PC-3 (cell line): ENCODE results near the gene GRHL3. TPM values are rescaled to one million over a fixed set of nuclear protein-coding genes. Genes with fewer than 3 reads are reported as not detected.

ENCODE experiments used
- ATAC-seq: fragments of 200-7000 bp; cut with Tn5 transposase; 2 replicates; pipeline ENCODE4 v1.9.1; 2020; ENCODE audit warnings: mild to moderate bottlenecking, moderate library complexity
- BruUV-seq: library from RNA; stranded (reverse); fragments of 400-500 nt; replicated peaks from 2 replicates; lab custom pipeline; 2021; lab: Mats Ljungman, UMichigan
- CTCF ChIA-PET: fragments of 300-600 bp; sonication (Branson Sonifier 250); formaldehyde crosslinking; loops from one replicate; lab custom pipeline; 2022; ENCODE audit warnings: antibody characterized with exemption; lab: Charles Lee
- POLR2A ChIA-PET: fragments of 300-600 bp; sonication (Branson Sonifier 250); formaldehyde crosslinking; loops from one replicate; lab custom pipeline; 2022; ENCODE audit warnings: antibody characterized with exemption; ENCODE audit not compliant: unreplicated experiment; lab: Charles Lee
- DNase-seq: peaks from one replicate; pipeline ENCODE4 v3.0.0-alpha.2; 2015
- H2AFZ ChIP-seq: fragments of 300-600 bp; sonication (generic); 2 replicates; pipeline ENCODE4 v1.6.0; 2016; ENCODE audit warnings: antibody characterized with exemption, low read length
- H3F3A ChIP-seq: fragments of 300-600 bp; sonication (generic); one replicate; pipeline ENCODE4 v1.6.0; 2017; ENCODE audit warnings: antibody characterized with exemption, low read length, control low read depth, mild to moderate bottlenecking; ENCODE audit not compliant: unreplicated experiment
- H3K27ac ChIP-seq: fragments of 300-600 bp; sonication (generic); 2 replicates; pipeline ENCODE4 v1.5.1; 2016; ENCODE audit warnings: mild to moderate bottlenecking, low read length
- H3K27me3 ChIP-seq: fragments of 300-600 bp; sonication (generic); 2 replicates; pipeline ENCODE4 v1.6.1; 2016; ENCODE audit warnings: low read length, mixed read lengths
- H3K36me3 ChIP-seq: fragments of 300-600 bp; sonication (generic); 2 replicates; pipeline ENCODE4 v1.6.1; 2016; ENCODE audit warnings: low read depth, mixed run types, low read length, mixed read lengths
- H3K4me1 ChIP-seq: fragments of 300-600 bp; sonication (generic); 2 replicates; pipeline ENCODE4 v1.5.1; 2016; ENCODE audit warnings: low read length; ENCODE audit not compliant: insufficient read depth
- H3K4me2 ChIP-seq: fragments of 300-600 bp; sonication (generic); 2 replicates; pipeline ENCODE4 v1.6.0; 2016; ENCODE audit warnings: low read length
- H3K4me3 ChIP-seq: fragments of 300-600 bp; sonication (generic); 2 replicates; pipeline ENCODE4 v1.5.1; 2016; ENCODE audit warnings: mild to moderate bottlenecking, low read length, mixed read lengths
- H3K79me2 ChIP-seq: fragments of 300-600 bp; sonication (generic); 2 replicates; pipeline ENCODE4 v1.6.1; 2017; ENCODE audit warnings: low read length, mixed read lengths
- H3K9ac ChIP-seq: fragments of 300-600 bp; sonication (generic); 2 replicates; pipeline ENCODE4 v1.6.0; 2016; ENCODE audit warnings: mild to moderate bottlenecking, low read length
- H3K9me2 ChIP-seq: fragments of 300-600 bp; sonication (generic); replicated peaks from 2 replicates; pipeline ENCODE4 v1.6.1; 2016; ENCODE audit warnings: mixed run types, low read length, mixed read lengths
- H3K9me3 ChIP-seq: fragments of 300-600 bp; sonication (generic); 2 replicates; pipeline ENCODE4 v1.6.1; 2016; ENCODE audit warnings: low read length, mixed read lengths
- H4K20me1 ChIP-seq: fragments of 300-600 bp; sonication (generic); 2 replicates; pipeline ENCODE4 v1.6.1; 2016; ENCODE audit warnings: low read length, mixed read lengths
- EZH2 ChIP-seq: fragments of 300-600 bp; sonication (generic); IDR thresholded peaks from one replicate; pipeline ENCODE4 v1.6.1; 2017; ENCODE audit warnings: antibody characterized with exemption, mild to moderate bottlenecking, low read length; ENCODE audit not compliant: unreplicated experiment
- EZH2phosphoT487 ChIP-seq: fragments of 300-600 bp; sonication (generic); IDR thresholded peaks from 2 replicates; pipeline ENCODE4 v1.6.1; 2018; ENCODE audit warnings: mild to moderate bottlenecking, antibody characterized with exemption, low read length, borderline replicate concordance
- intact Hi-C: fragments of 100-400 bp; cut with micrococcal nuclease; formaldehyde crosslinking; loops from 2 replicates; pipeline ENCODE4 v1.9.0; 2023
- total RNA-seq: library from RNA; depleted of rRNA; stranded (reverse); fragments of >200 nt; gene quantifications from 2 replicates; pipeline ENCODE4 v1.2.3, GENCODE V29; 2014
- TF ChIP-seq, protein P1 (sequence below): fragments of 300-600 bp; sonication (generic); conservative IDR thresholded peaks from 2 replicates; pipeline ENCODE4 v1.5.1; 2017; ENCODE audit warnings: antibody characterized with exemption, low read depth, mild to moderate bottlenecking, low read length

The GRHL3 gene
- total RNA-seq, 1 experiment from 2014 or later: 3.5 TPM

DNA sequence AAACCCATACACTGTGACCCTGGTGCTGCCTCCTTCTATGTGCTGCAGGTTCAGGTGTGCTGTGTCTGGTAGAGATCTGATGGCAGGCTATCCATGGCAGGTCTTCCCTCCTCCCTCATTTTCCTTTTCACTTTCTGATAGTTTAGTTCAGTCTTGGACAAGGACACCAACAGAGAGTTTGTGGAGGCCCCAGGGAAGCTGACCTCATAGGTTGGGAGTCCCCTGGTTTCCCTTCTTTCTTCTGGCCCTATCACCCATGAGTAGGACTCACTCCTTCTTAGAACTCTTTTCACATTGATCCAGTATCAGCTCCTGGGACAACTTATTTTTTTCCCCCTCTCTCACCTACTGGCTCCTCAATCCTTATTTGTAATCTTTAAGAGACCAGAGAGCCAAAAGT, 8.3 kb downstream of the GRHL3 start:
- Histone ChIP-seq H3K36me3 (no peaks in the 10 kb centered on the region), H3K9me3 (no peaks in the 10 kb centered on the region), H3K4me1 (peaks cover 17% of the 10 kb centered on the region), H3K27ac (no peak overlapping the region), H3K9me2 (no peaks in the 10 kb centered on the region), H3K4me2 (no peak overlapping the region), H4K20me1 (no peaks in the 10 kb centered on the region), H3K27me3 (no peaks in the 10 kb centered on the region), H3K4me3 (no peak overlapping the region), H3F3A (no peaks in the 10 kb centered on the region), H3K79me2 (no peaks in the 10 kb centered on the region), H2AFZ (no peak overlapping the region), H3K9ac (no peak overlapping the region)
- no peak for ATAC-seq
- TF ChIP-seq, protein P1, sequence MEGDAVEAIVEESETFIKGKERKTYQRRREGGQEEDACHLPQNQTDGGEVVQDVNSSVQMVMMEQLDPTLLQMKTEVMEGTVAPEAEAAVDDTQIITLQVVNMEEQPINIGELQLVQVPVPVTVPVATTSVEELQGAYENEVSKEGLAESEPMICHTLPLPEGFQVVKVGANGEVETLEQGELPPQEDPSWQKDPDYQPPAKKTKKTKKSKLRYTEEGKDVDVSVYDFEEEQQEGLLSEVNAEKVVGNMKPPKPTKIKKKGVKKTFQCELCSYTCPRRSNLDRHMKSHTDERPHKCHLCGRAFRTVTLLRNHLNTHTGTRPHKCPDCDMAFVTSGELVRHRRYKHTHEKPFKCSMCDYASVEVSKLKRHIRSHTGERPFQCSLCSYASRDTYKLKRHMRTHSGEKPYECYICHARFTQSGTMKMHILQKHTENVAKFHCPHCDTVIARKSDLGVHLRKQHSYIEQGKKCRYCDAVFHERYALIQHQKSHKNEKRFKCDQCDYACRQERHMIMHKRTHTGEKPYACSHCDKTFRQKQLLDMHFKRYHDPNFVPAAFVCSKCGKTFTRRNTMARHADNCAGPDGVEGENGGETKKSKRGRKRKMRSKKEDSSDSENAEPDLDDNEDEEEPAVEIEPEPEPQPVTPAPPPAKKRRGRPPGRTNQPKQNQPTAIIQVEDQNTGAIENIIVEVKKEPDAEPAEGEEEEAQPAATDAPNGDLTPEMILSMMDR: no peak
- no peak for TF ChIP-seq EZH2phosphoT487
- no peak for TF ChIP-seq EZH2
- BruUV-seq: no TSS peak
- POLR2A ChIA-PET: no interaction called here
- no peak for DNase-seq
- CTCF ChIA-PET: no interaction called here
- intact Hi-C loops: no loop called here

DNA sequence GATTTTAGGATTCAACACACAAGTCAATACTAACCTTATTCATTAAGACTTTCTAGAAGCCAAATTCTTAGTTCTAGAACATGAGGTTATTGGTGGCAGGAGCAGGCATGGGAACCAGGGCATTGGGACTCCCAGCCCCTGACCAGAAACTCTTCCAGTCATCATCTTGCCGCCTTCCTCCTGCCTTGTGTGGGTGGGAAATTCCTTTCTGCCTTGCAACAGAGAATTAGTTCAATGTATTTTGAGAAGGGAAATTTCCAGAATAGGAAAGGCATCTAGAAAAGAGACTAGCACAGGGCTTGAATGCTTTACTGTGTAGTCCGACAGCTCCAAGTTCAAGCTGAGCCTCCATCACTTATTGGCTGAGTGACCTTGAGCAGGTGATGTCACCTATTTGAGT, 8.7 kb downstream of the GRHL3 start:
- Histone ChIP-seq H3K9me3 (no peaks in the 10 kb centered on the region), H3K79me2 (no peaks in the 10 kb centered on the region), H4K20me1 (no peaks in the 10 kb centered on the region), H3K4me1 (peaks cover 13% of the 10 kb centered on the region), H2AFZ (no peak overlapping the region), H3K9ac (no peak overlapping the region), H3K27me3 (no peaks in the 10 kb centered on the region), H3K4me2 (no peak overlapping the region), H3F3A (no peaks in the 10 kb centered on the region), H3K36me3 (no peaks in the 10 kb centered on the region), H3K4me3 (no peak overlapping the region), H3K9me2 (no peaks in the 10 kb centered on the region), H3K27ac (no peak overlapping the region)
- intact Hi-C loops: no loop called here
- POLR2A ChIA-PET: no interaction called here
- CTCF ChIA-PET: no interaction called here
- no peak for TF ChIP-seq EZH2
- TF ChIP-seq, protein P1: no peak
- TF ChIP-seq EZH2phosphoT487: no peak
- BruUV-seq: no TSS peak
- ATAC-seq (no peak), DNase-seq (no peak)

DNA sequence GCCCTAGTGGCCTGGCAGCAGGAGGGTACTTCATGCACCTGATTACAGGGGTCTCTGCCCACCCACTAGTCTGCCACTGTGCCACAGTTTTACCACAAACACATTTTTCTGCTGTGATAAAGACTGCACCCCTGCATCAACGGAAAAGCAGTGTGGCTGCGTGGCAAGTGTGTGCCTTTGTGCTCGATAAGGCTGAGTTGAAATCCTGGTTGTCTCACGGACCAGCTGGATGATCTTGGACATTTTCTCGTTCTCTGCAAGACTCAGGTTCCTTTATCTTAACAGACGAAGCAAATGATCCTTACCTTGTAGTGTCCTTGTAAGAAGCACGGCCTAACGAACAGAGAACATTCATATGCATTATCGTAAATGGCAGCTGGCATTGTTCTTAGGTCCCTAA, 10.2 kb downstream of the GRHL3 start:
- Histone ChIP-seq H4K20me1 (no peaks in the 10 kb centered on the region), H3F3A (no peaks in the 10 kb centered on the region), H3K36me3 (no peaks in the 10 kb centered on the region), H3K27ac (no peak overlapping the region), H3K27me3 (no peaks in the 10 kb centered on the region), H3K4me2 (no peak overlapping the region), H3K4me3 (no peak overlapping the region), H3K9ac (no peak overlapping the region), H3K4me1 (no peaks in the 10 kb centered on the region), H3K79me2 (no peaks in the 10 kb centered on the region), H3K9me2 (no peaks in the 10 kb centered on the region), H2AFZ (no peak overlapping the region), H3K9me3 (no peaks in the 10 kb centered on the region)
- CTCF ChIA-PET: no interaction called here
- no TSS peak for BruUV-seq
- DNase-seq: no peak
- intact Hi-C loops: no loop called here
- POLR2A ChIA-PET: no interaction called here
- no peak for ATAC-seq
- no peak for TF ChIP-seq EZH2
- TF ChIP-seq, protein P1: no peak
- TF ChIP-seq EZH2phosphoT487: no peak
